H9 (cell line): Measurements from ENCODE around the gene ARHGAP1. TPM values are rescaled to one million over a fixed set of nuclear protein-coding genes. Genes with fewer than 3 reads are reported as not detected.
A peak's percentile ranks its signal among the peaks of the same experiment; 100 is the strongest.

Experiments
- DNase-seq: peaks from one replicate; pipeline ENCODE4 v3.0.0-alpha.2; 2017
- H2AFZ ChIP-seq: one replicate; pipeline ENCODE4 v1.6.1; 2013; ENCODE audit warnings: mild to moderate bottlenecking, low read length, control low read depth, moderate library complexity
- H2AK5ac ChIP-seq: 2 replicates; pipeline ENCODE4 v1.6.1; 2013; ENCODE audit warnings: low read length, control low read depth, mixed read lengths; ENCODE audit not compliant: insufficient read length
- H2BK120ac ChIP-seq: one replicate; pipeline ENCODE4 v1.6.1; 2013; ENCODE audit warnings: low read depth, mild to moderate bottlenecking, low read length, control low read depth, inconsistent platforms; ENCODE audit not compliant: poor library complexity, severe bottlenecking
- H2BK12ac ChIP-seq: 2 replicates; pipeline ENCODE4 v1.6.1; 2013; ENCODE audit warnings: low read length, control low read depth, mixed read lengths, low read depth; ENCODE audit not compliant: insufficient read length
- H2BK15ac ChIP-seq: 2 replicates; pipeline ENCODE4 v1.6.1; 2013; ENCODE audit warnings: low read depth, low read length, control low read depth
- H2BK20ac ChIP-seq: one replicate; pipeline ENCODE4 v1.6.1; 2013; ENCODE audit warnings: low read depth, mild to moderate bottlenecking, low read length, control low read depth, inconsistent platforms; ENCODE audit not compliant: poor library complexity, severe bottlenecking
- H2BK5ac ChIP-seq: 2 replicates; pipeline ENCODE4 v1.6.1; 2013; ENCODE audit warnings: low read length, control low read depth, mixed read lengths; ENCODE audit not compliant: insufficient read length
- H3K14ac ChIP-seq: 2 replicates; pipeline ENCODE4 v1.6.1; 2013; ENCODE audit warnings: low read length, control low read depth; ENCODE audit not compliant: insufficient read depth
- H3K18ac ChIP-seq: 2 replicates; pipeline ENCODE4 v1.6.1; 2013; ENCODE audit warnings: low read depth, mild to moderate bottlenecking, mixed read lengths, low read length, control low read depth; ENCODE audit not compliant: insufficient read length
- H3K23ac ChIP-seq: 2 replicates; pipeline ENCODE4 v1.6.1; 2013; ENCODE audit warnings: low read length, control low read depth, mixed read lengths, low read depth; ENCODE audit not compliant: insufficient read length
- H3K23me2 ChIP-seq: 2 replicates; pipeline ENCODE4 v1.6.1; 2013; ENCODE audit warnings: low read depth, mild to moderate bottlenecking, mixed read lengths, low read length, control low read depth; ENCODE audit not compliant: insufficient read length, poor library complexity, severe bottlenecking
- H3K27ac ChIP-seq: 2 replicates; pipeline ENCODE4 v1.5.1; 2013; ENCODE audit warnings: low read length, control low read depth, mixed read lengths, low read depth; ENCODE audit not compliant: insufficient read length
- H3K27me3 ChIP-seq: 2 replicates; pipeline ENCODE4 v1.6.1; 2013; ENCODE audit warnings: low read length, control low read depth, inconsistent platforms; ENCODE audit not compliant: insufficient read depth
- H3K4ac ChIP-seq: 2 replicates; pipeline ENCODE4 v1.6.1; 2013; ENCODE audit warnings: low read depth, mild to moderate bottlenecking, control low read depth, inconsistent platforms, low read length, moderate library complexity
- H3K4me1 ChIP-seq: 2 replicates; pipeline ENCODE4 v1.6.1; 2013; ENCODE audit warnings: low read length, control low read depth, inconsistent platforms; ENCODE audit not compliant: insufficient read depth
- H3K4me2 ChIP-seq: 2 replicates; pipeline ENCODE4 v1.6.1; 2013; ENCODE audit warnings: low read length, control low read depth, mixed read lengths; ENCODE audit not compliant: insufficient read length, insufficient read depth
- H3K56ac ChIP-seq: 2 replicates; pipeline ENCODE4 v1.6.1; 2013; ENCODE audit warnings: low read depth, mild to moderate bottlenecking, mixed read lengths, low read length, control low read depth; ENCODE audit not compliant: insufficient read length
- H3K79me1 ChIP-seq: 2 replicates; pipeline ENCODE4 v1.6.1; 2013; ENCODE audit warnings: low read depth, mild to moderate bottlenecking, moderate library complexity, low read length, control low read depth, inconsistent platforms; ENCODE audit not compliant: insufficient read depth, poor library complexity, severe bottlenecking
- H3K79me2 ChIP-seq: 2 replicates; pipeline ENCODE4 v1.6.1; 2013; ENCODE audit warnings: low read length, control low read depth, inconsistent platforms; ENCODE audit not compliant: insufficient read depth
- H3K9ac ChIP-seq: 2 replicates; pipeline ENCODE4 v1.6.1; 2013; ENCODE audit warnings: low read length, control low read depth, mixed read lengths; ENCODE audit not compliant: insufficient read length; ENCODE audit errors: extremely low read depth
- H3K9me3 ChIP-seq: one replicate; pipeline ENCODE4 v1.6.1; 2013; ENCODE audit warnings: low read depth, low read length, inconsistent platforms; ENCODE audit not compliant: control insufficient read depth
- H3T11ph ChIP-seq: one replicate; pipeline ENCODE4 v1.6.1; 2013; ENCODE audit warnings: mild to moderate bottlenecking, low read length, control low read depth, inconsistent platforms
- H4K20me1 ChIP-seq: one replicate; pipeline ENCODE4 v1.6.1; 2013; ENCODE audit not compliant: control insufficient read depth, insufficient read length, insufficient read depth
- H4K5ac ChIP-seq: 2 replicates; pipeline ENCODE4 v1.6.1; 2013; ENCODE audit warnings: low read depth, mild to moderate bottlenecking, mixed read lengths, low read length, control low read depth; ENCODE audit not compliant: insufficient read length
- H4K8ac ChIP-seq: replicated peaks from 2 replicates; pipeline ENCODE4 v1.6.1; 2013; ENCODE audit warnings: low read length, control low read depth, mixed read lengths, low read depth; ENCODE audit not compliant: insufficient read length
- H4K91ac ChIP-seq: 2 replicates; pipeline ENCODE4 v1.6.1; 2013; ENCODE audit warnings: low read depth, mild to moderate bottlenecking, moderate library complexity, mixed read lengths, low read length, control low read depth; ENCODE audit not compliant: insufficient read length
- H3K27ac Mint-ChIP-seq, 3 experiments: 2 replicates in 2 of 3; 3 replicates in 1 of 3; pipeline ENCODE4 v1.8.0; 2020 to 2021; ENCODE audit warnings: mixed read lengths in 3 of 3, mild to moderate bottlenecking in 1 of 3, moderate library complexity in 1 of 3
- H3K27me3 Mint-ChIP-seq: 2 replicates; pipeline ENCODE4 v1.8.0; 2021; ENCODE audit warnings: low read depth, mild to moderate bottlenecking, moderate library complexity, mixed read lengths
- H3K36me3 Mint-ChIP-seq, 3 experiments: 2 replicates in 2 of 3; 3 replicates in 1 of 3; pipeline ENCODE4 v1.8.0; 2020 to 2021; ENCODE audit warnings: low read depth in 3 of 3, mixed read lengths in 3 of 3; ENCODE audit not compliant: insufficient read depth in 1 of 3
- H3K4me1 Mint-ChIP-seq, 2 experiments: 2 replicates each; pipeline ENCODE4 v1.8.0; 2020; ENCODE audit warnings: mixed read lengths in 2 of 2
- H3K4me3 Mint-ChIP-seq, 2 experiments: 2 replicates in 1 of 2; 3 replicates in 1 of 2; pipeline ENCODE4 v1.8.0; 2020 to 2021; ENCODE audit warnings: mild to moderate bottlenecking in 2 of 2, mixed read lengths in 2 of 2, moderate library complexity in 1 of 2
- H3K9me3 Mint-ChIP-seq, 2 experiments: 2 replicates in 1 of 2; 3 replicates in 1 of 2; pipeline ENCODE4 v1.8.0; 2020; ENCODE audit warnings: mild to moderate bottlenecking in 2 of 2, mixed read lengths in 2 of 2, moderate library complexity in 1 of 2
- WGBS: extraction: QIAGEN DNeasy Blood & Tissue Kit; methylation state at CpG from one replicate; pipeline ENCODE4 v1.1.7; 2013; ENCODE audit warnings: missing lambda C conversion rate, low lambda C conversion rate, mixed read lengths; ENCODE audit not compliant: insufficient read length; ENCODE audit errors: extremely low coverage; 5-methylcytosine and 5-hydroxymethylcytosine counted together
- total RNA-seq: library from RNA; stranded (reverse); gene quantifications from 2 replicates; pipeline ENCODE4 v1.2.1, GENCODE V29; 2021
- TF ChIP-seq, protein P1 (sequence below): fragments of 200-600 bp; sonication (generic); conservative IDR thresholded peaks from 3 replicates; pipeline ENCODE4 v1.8.0; 2021; ENCODE audit warnings: antibody characterized with exemption, mild to moderate bottlenecking

Gene ARHGAP1
- total RNA-seq, 1 experiment from 2014 or later, result 45.3 TPM

DNA sequence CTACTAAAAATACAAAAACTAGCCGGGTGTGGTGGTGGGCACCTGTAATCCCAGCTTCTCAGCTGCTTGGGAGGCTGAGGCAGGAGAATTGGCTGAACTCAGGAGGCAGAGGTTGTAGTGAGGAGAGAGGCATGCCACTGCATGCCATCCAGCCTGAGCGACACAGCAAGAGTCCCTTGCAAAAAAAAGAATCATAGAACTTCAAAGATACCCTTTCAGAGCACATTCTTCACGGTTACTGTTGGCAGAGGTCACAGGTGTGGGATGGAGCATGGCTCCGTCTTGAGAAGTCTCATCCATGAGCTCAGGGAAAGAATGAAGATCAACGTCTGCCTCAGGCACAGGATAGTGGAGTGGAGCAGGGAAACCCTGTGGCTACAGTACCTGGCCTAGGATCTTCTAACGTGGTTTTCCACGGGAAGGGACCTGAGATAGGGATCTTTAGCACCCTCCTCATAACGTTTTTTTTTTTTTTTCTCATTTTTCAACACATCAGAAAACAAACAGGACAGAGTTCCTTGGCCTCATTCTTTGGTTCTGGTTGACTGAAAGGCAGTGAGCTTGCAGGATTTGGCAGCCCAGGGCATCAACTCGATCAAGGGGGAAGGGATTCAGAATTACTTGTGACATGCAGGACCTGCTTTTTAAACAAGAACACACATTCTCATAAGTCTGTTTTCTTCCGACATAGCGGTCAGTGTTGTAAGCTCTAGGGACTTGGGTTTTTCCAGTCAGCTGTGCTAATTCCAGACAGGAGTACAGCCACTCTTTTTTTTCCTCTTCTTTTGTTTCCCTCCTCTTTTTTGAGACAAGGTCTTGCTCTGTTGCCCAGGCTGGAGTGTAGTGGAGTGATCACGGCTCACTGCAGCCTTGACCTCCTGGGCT lies 41.4 kb upstream of the ARHGAP1 start:
- Histone ChIP-seq H2BK12ac (no peak overlapping the region), H2AK5ac (no peak overlapping the region), H3K4me2 (no peak overlapping the region), H3K23me2 (no peaks in the 10 kb centered on the region), H3K27me3 (no peaks in the 10 kb centered on the region), H2AFZ (no peak overlapping the region), H3K14ac (no peak overlapping the region), H4K8ac (no peak overlapping the region), H3K23ac (no peak overlapping the region), H3K79me2 (no peaks in the 10 kb centered on the region), H4K91ac (no peak overlapping the region), H4K20me1 (no peaks in the 10 kb centered on the region), H3K4me1 (no peaks in the 10 kb centered on the region), H3K4ac (no peak overlapping the region), H4K5ac (no peak overlapping the region), H2BK20ac (no peak overlapping the region), H3K79me1 (no peaks in the 10 kb centered on the region), H3K56ac (no peak overlapping the region), H3K18ac (no peak overlapping the region), H2BK120ac (no peak overlapping the region), H3T11ph (no peak overlapping the region), H2BK5ac (no peak overlapping the region), H3K9ac (no peak overlapping the region), H3K27ac (no peak overlapping the region), H2BK15ac (no peak overlapping the region), H3K9me3 (no peaks in the 10 kb centered on the region)
- no peak for DNase-seq
- Mint-ChIP-seq H3K9me3 (no peaks in the 10 kb centered on the region; a peak in 1 of 5 replicates), H3K27me3 (no peaks in the 10 kb centered on the region), H3K36me3 (peaks cover 38 to 62% (median 53%) of the 10 kb centered on the region in 3 experiments; a peak in 6 of 7 replicates), H3K27ac (peak overlapping the region in 1 of 3 experiments; percentile 91; a peak in 2 of 7 replicates), H3K4me3 (no peak overlapping the region), H3K4me1 (peaks cover 6 to 10% of the 10 kb centered on the region in 2 experiments)
- WGBS, result no CpG with 5 or more reads among the region's 12 CpGs
- TF ChIP-seq, protein P1, sequence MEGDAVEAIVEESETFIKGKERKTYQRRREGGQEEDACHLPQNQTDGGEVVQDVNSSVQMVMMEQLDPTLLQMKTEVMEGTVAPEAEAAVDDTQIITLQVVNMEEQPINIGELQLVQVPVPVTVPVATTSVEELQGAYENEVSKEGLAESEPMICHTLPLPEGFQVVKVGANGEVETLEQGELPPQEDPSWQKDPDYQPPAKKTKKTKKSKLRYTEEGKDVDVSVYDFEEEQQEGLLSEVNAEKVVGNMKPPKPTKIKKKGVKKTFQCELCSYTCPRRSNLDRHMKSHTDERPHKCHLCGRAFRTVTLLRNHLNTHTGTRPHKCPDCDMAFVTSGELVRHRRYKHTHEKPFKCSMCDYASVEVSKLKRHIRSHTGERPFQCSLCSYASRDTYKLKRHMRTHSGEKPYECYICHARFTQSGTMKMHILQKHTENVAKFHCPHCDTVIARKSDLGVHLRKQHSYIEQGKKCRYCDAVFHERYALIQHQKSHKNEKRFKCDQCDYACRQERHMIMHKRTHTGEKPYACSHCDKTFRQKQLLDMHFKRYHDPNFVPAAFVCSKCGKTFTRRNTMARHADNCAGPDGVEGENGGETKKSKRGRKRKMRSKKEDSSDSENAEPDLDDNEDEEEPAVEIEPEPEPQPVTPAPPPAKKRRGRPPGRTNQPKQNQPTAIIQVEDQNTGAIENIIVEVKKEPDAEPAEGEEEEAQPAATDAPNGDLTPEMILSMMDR, result no peak
